Stimulated activated CD4-positive, alpha-beta T cell treated with anti-CD3 and anti-CD28 coated beads, Interleukin-15, amount 100 ng/mL, for 1 hour (primary cell): ENCODE data around the gene FAT1.

Experiments used
- DNase-seq, 2 donors: peaks; one replicate each; pipeline ENCODE4 v3.0.0-alpha.2; 2020; ENCODE audit warnings: low read depth in 1 of 2, low spot score in 1 of 2

The FAT1 gene

GRCh38 chr4:186570193-186570996 lies 153.3 kb downstream of the FAT1 start:
- no peak for DNase-seq

GRCh38 chr4:186569533-186570192 lies 154.0 kb downstream of the FAT1 start:
- DNase-seq: no peak

GRCh38 chr4:186566068-186566467 lies 157.6 kb downstream of the FAT1 start:
- no peak for DNase-seq

- no peak for DNase-seq
Measured at GRCh38 chr4:186563761-186564160, 159.9 kb downstream of the FAT1 start.

GRCh38 chr4:186561748-186562147 lies 161.9 kb downstream of the FAT1 start:
- no peak for DNase-seq

- no peak for DNase-seq
Measured at GRCh38 chr4:186560647-186561046, 163.0 kb downstream of the FAT1 start.

GRCh38 chr4:186557486-186557885 lies 166.2 kb downstream of the FAT1 start:
- no peak for DNase-seq

- DNase-seq: no peak
Measured at GRCh38 chr4:186557061-186557460, 166.6 kb downstream of the FAT1 start.

- no peak for DNase-seq
Measured at GRCh38 chr4:186554914-186555827, 168.5 kb downstream of the FAT1 start, which contains the start of gene MTNR1A. Gene MTNR1A, minus strand, starts transcription at chr4:186555567. Its CDS starts 202 bp downstream, at chr4:186555365.

GRCh38 chr4:186554539-186554913 lies 169.1 kb downstream of the FAT1 start:
- no peak for DNase-seq

GRCh38 chr4:186553717-186554116 lies 169.9 kb downstream of the FAT1 start:
- no peak for DNase-seq

- DNase-seq: no peak
Measured at GRCh38 chr4:186551849-186552248, 171.8 kb downstream of the FAT1 start.

- DNase-seq: no peak
Measured at GRCh38 chr4:186545436-186545835, 178.2 kb downstream of the FAT1 start.

GRCh38 chr4:186543206-186543605 lies 180.4 kb downstream of the FAT1 start:
- no peak for DNase-seq

- DNase-seq: no peak
Measured at GRCh38 chr4:186541801-186542200, 181.9 kb downstream of the FAT1 start.

GRCh38 chr4:186537843-186538521 lies 185.7 kb downstream of the FAT1 start:
- no peak for DNase-seq
